GM12878 (cell line): ENCODE measurements around the gene TMEM198. TPM values are rescaled to one million over a fixed set of nuclear protein-coding genes. Genes with fewer than 3 reads are reported as not detected.

Experiments
- ATAC-seq: fragments of 200-7000 bp; cut with Tn5 transposase; 3 replicates; pipeline ENCODE4 v1.9.1; 2020; ENCODE audit warnings: mild to moderate bottlenecking, moderate library complexity
- BruUV-seq: library from RNA; stranded (reverse); fragments of 400-500 nt; replicated peaks from 2 replicates; lab custom pipeline; 2021; lab: Mats Ljungman, UMichigan
- CTCF ChIA-PET: fragments of 300-600 bp; sonication (Branson Sonifier 250); formaldehyde crosslinking; extraction: SDS; loops from one replicate; lab custom pipeline; 2021; ENCODE audit warnings: inconsistent platforms; lab: Yijun Ruan, JAX
- POLR2A ChIA-PET: fragments of 350-600 bp; formaldehyde crosslinking; extraction: SDS; loops from one replicate; lab custom pipeline; 2021; ENCODE audit warnings: inconsistent platforms; lab: Charles Lee
- RAD21 ChIA-PET: fragments of 300-600 bp; sonication (Branson Sonifier 250); formaldehyde crosslinking; loops from one replicate; lab custom pipeline; 2023; ENCODE audit warnings: antibody characterized with exemption; ENCODE audit not compliant: unreplicated experiment; lab: Charles Lee
- SMC1A ChIA-PET: fragments of 300-600 bp; sonication (Branson Sonifier 250); formaldehyde crosslinking; loops from one replicate; lab custom pipeline; 2023; ENCODE audit not compliant: unreplicated experiment, uncharacterized antibody; lab: Charles Lee
- DNase-seq: peaks from one replicate; pipeline ENCODE4 v3.0.0-alpha.2; 2011; ENCODE audit warnings: low read depth, low spot score
- FAIRE-seq: peaks from 3 replicates; lab custom pipeline; 2011; peaks lifted over from hg19 to GRCh38; lab: Jason Lieb, UNC
- H2AFZ ChIP-seq: 2 replicates; pipeline ENCODE4 v1.6.0; 2011; ENCODE audit warnings: low read depth, low read length, control low read depth; ENCODE audit not compliant: control insufficient read depth
- H3K27ac ChIP-seq: 2 replicates; pipeline ENCODE4 v1.5.1; 2011; ENCODE audit warnings: control low read depth; ENCODE audit not compliant: control insufficient read depth, insufficient read depth
- H3K27me3 ChIP-seq, 2 experiments: replicated peaks in 1 of 2; 2 replicates each; pipeline versions ENCODE4 v1.6.0 to v1.6.1; 2011; ENCODE audit warnings: low read length in 1 of 2; ENCODE audit not compliant: control insufficient read depth in 2 of 2, insufficient read depth in 2 of 2
- H3K36me3 ChIP-seq, 2 experiments: 2 replicates each; pipeline ENCODE4 v1.5.1; 2011; ENCODE audit warnings: low read length in 1 of 2; ENCODE audit not compliant: control insufficient read depth in 2 of 2, insufficient read depth in 2 of 2
- H3K4me1 ChIP-seq: 2 replicates; pipeline ENCODE4 v1.6.1; 2011; ENCODE audit warnings: mild to moderate bottlenecking, low read length, moderate library complexity, mixed read lengths; ENCODE audit not compliant: control insufficient read depth, insufficient read depth
- H3K4me2 ChIP-seq: 2 replicates; pipeline ENCODE4 v1.6.0; 2011; ENCODE audit warnings: control low read depth; ENCODE audit not compliant: control insufficient read depth, insufficient read depth
- H3K4me3 ChIP-seq: fragments of 200-600 bp; sonication (generic); 2 replicates; pipeline ENCODE4 v1.5.1; 2016
- H3K79me2 ChIP-seq: 2 replicates; pipeline ENCODE4 v1.6.0; 2011; ENCODE audit warnings: low read length; ENCODE audit not compliant: control insufficient read depth, insufficient read depth
- H3K9ac ChIP-seq: 2 replicates; pipeline ENCODE4 v1.8.0; 2011; ENCODE audit warnings: low read length, control low read depth, mixed read lengths; ENCODE audit not compliant: control insufficient read depth, insufficient read depth
- H3K9me3 ChIP-seq: replicated peaks from 3 replicates; pipeline ENCODE4 v1.5.1; 2011; ENCODE audit warnings: mild to moderate bottlenecking, low read length; ENCODE audit not compliant: control insufficient read depth, insufficient read depth
- H4K20me1 ChIP-seq: 2 replicates; pipeline ENCODE4 v1.6.0; 2011; ENCODE audit not compliant: control insufficient read depth, insufficient read depth
- ATF2 ChIP-seq: IDR thresholded peaks from 2 replicates; pipeline ENCODE4 v1.6.1; 2012; ENCODE audit warnings: low read length, inconsistent platforms
- BHLHE40 ChIP-seq, 2 experiments: fragments of 450-650 bp in 1 of 2; IDR thresholded peaks; 2 replicates each; pipeline ENCODE4 v1.6.1; 2011 to 2017; ENCODE audit warnings: low read depth in 2 of 2, borderline replicate concordance in 1 of 2, improper control_type of control experiment in 1 of 2, low read length in 1 of 2, mild to moderate bottlenecking in 1 of 2
- BMI1 ChIP-seq: fragments of 450-650 bp; IDR thresholded peaks from 2 replicates; pipeline ENCODE4 v1.6.1; 2016; ENCODE audit warnings: mild to moderate bottlenecking, moderate library complexity, borderline replicate concordance
- CEBPB ChIP-seq, 2 experiments: fragments of 150-350 bp in 1 of 2; IDR thresholded peaks; 2 replicates each; pipeline ENCODE4 v1.6.1; 2012 to 2014; ENCODE audit warnings: low read depth in 2 of 2, low read length in 2 of 2, borderline replicate concordance in 1 of 2, inconsistent platforms in 1 of 2
- HSF1 ChIP-seq: fragments of 150-350 bp; IDR thresholded peaks from 2 replicates; pipeline ENCODE4 v1.6.1; 2014; ENCODE audit warnings: mild to moderate bottlenecking, low read depth, low read length
- KDM1A ChIP-seq: fragments of 200-600 bp; sonication (generic); IDR thresholded peaks from 2 replicates; pipeline ENCODE4 v1.6.1; 2016; ENCODE audit warnings: borderline replicate concordance
- MTA3 ChIP-seq: IDR thresholded peaks from 2 replicates; pipeline ENCODE4 v1.6.1; 2012; ENCODE audit warnings: low read length, inconsistent platforms, borderline replicate concordance
- POLR2A ChIP-seq: IDR thresholded peaks from 2 replicates; pipeline ENCODE4 v1.6.1; 2011; ENCODE audit warnings: low read depth, mild to moderate bottlenecking, low read length
- STAT3 ChIP-seq: IDR thresholded peaks from 2 replicates; pipeline ENCODE4 v1.6.1; 2011; ENCODE audit warnings: low read depth, low read length, improper control_type of control experiment
- USF2 ChIP-seq: IDR thresholded peaks from 2 replicates; pipeline ENCODE4 v1.6.1; 2011; ENCODE audit warnings: low read depth, low read length, improper control_type of control experiment, borderline replicate concordance
- YBX1 ChIP-seq: fragments of 450-650 bp; IDR thresholded peaks from 2 replicates; pipeline ENCODE4 v1.6.1; 2016; ENCODE audit warnings: antibody characterized with exemption
- ZBTB4 ChIP-seq: fragments of 450-650 bp; formaldehyde crosslinking; IDR thresholded peaks from 2 replicates; pipeline ENCODE4 v1.4.0; 2022; ENCODE audit warnings: mild to moderate bottlenecking, moderate library complexity
- ZNF217 ChIP-seq: fragments of 450-650 bp; IDR thresholded peaks from 2 replicates; pipeline ENCODE4 v1.6.1; 2017; ENCODE audit warnings: antibody characterized with exemption, mild to moderate bottlenecking
- WGBS: methylation state at CpG from one replicate; pipeline ENCODE4 v1.1.6; 2016; ENCODE audit warnings: low lambda C conversion rate; ENCODE audit not compliant: insufficient replicate concordance, insufficient coverage; ENCODE audit errors: missing lambda C conversion rate; 5-methylcytosine and 5-hydroxymethylcytosine counted together
- in situ Hi-C: fragments of 300-500 bp; cut with MboI; formaldehyde crosslinking; loops from 9 replicates; pipeline ENCODE4 v1.14.3; 2018; ENCODE audit warnings: mixed read lengths
- intact Hi-C: fragments of 100-400 bp; cut with micrococcal nuclease; formaldehyde crosslinking; loops from one replicate; pipeline ENCODE4 v1.14.2; 2022; ENCODE audit not compliant: unreplicated experiment
- polyA plus RNA-seq, 11 experiments: library from polyadenylated mRNA; depleted of rRNA in 4 of 11; unstranded in 6 of 11; stranded (reverse) in 5 of 11; fragments of >200 nt; fragmentation: Nextera tagmentation in 4 of 11; fragmentation: Illumina TruSeq in 1 of 11; extraction: Ambion mirVana in 4 of 11; extraction: Trizol in 1 of 11; gene quantifications; 1 replicate in 1 of 11; 2 replicates in 10 of 11; pipeline versions ENCODE4 v1.2.1 to v1.2.3, GENCODE V29; 2011 to 2016; ENCODE audit warnings: inconsistent platforms in 2 of 11, missing spikeins in 2 of 11, low read depth in 1 of 11
- total RNA-seq, 4 experiments: library from RNA; depleted of rRNA in 3 of 4; stranded (reverse); fragments of >200 nt in 3 of 4; fragmentation: Illumina TruSeq in 1 of 4; extraction: Trizol in 1 of 4; gene quantifications; 2 replicates each; pipeline versions ENCODE4 v1.2.1 to v1.2.3, GENCODE V29; 2013 to 2021
- TF ChIP-seq, protein P1 (sequence below): fragments of 450-650 bp; conservative IDR thresholded peaks from 2 replicates; pipeline ENCODE4 v1.6.1; 2017; ENCODE audit warnings: mild to moderate bottlenecking, moderate library complexity

Gene TMEM198
- total and polyA plus RNA-seq, 10 of the 15 experiments (the other 5 are each of a cell fraction or from before 2014, with no cell fraction given), result 0.16 to 1.2 (median 0.65) TPM; not detected in 2

- ChIA-PET POLR2A (no interaction called here), SMC1A (interaction anchor here (3.0 to 4.0 kb wide), 2 partner anchors 32 to 33 kb away, joined by 22 to 41 read pairs; no protein-coding TSS in a partner anchor), RAD21 (interaction anchor here (0.6 to 3.6 kb wide), 3 partner anchors 33 to 189 kb away, joined by 5 to 21 read pairs (median 6); no protein-coding TSS in a partner anchor), CTCF (interaction anchor here (1.3 to 11.4 kb wide), 4 partner anchors 13 to 39 kb away, joined by 3 to 224 read pairs (median 12); no protein-coding TSS in a partner anchor)
- no peak for FAIRE-seq
- no TSS peak for BruUV-seq
- Histone ChIP-seq H3K4me3 (no peak overlapping the region), H4K20me1 (no peaks in the 10 kb centered on the region), H3K4me2 (no peak overlapping the region), H3K79me2 (peaks cover 11% of the 10 kb centered on the region), H3K27me3 (peaks cover 9 to 15% of the 10 kb centered on the region in 2 experiments), H3K27ac (no peak overlapping the region), H3K36me3 (no peaks in the 10 kb centered on the region), H2AFZ (no peak overlapping the region), H3K4me1 (peaks cover 15% of the 10 kb centered on the region), H3K9ac (no peak overlapping the region), H3K9me3 (no peaks in the 10 kb centered on the region; the same call in 2 of the 3 replicates)
- in situ Hi-C loops, result no loop called here
- no peak for ATAC-seq
- intact Hi-C loops, result no loop called here
- no peak for DNase-seq
- 60% methylated on average over 61 of the region's 61 CpGs for WGBS
- no peak for TF ChIP-seq MTA3
- no peak for TF ChIP-seq KDM1A
- TF ChIP-seq ATF2, result no peak
- no peak for TF ChIP-seq ZNF217
- TF ChIP-seq BMI1, result no peak
- TF ChIP-seq POLR2A, result no peak
- TF ChIP-seq CEBPB (IDR thresholded peaks at IDR 0.05; ENCODE audit: borderline replicate concordance in 1 of 2, low read depth in 2 of 2, low read length in 2 of 2), result no peak
- no peak for TF ChIP-seq YBX1
- TF ChIP-seq BHLHE40 (IDR thresholded peaks at IDR 0.05; ENCODE audit: borderline replicate concordance in 1 of 2, low read depth in 2 of 2, low read length in 1 of 2), result no peak
- TF ChIP-seq ZBTB4 (CRISPR knock-in tag), result no peak
- TF ChIP-seq, protein P1, sequence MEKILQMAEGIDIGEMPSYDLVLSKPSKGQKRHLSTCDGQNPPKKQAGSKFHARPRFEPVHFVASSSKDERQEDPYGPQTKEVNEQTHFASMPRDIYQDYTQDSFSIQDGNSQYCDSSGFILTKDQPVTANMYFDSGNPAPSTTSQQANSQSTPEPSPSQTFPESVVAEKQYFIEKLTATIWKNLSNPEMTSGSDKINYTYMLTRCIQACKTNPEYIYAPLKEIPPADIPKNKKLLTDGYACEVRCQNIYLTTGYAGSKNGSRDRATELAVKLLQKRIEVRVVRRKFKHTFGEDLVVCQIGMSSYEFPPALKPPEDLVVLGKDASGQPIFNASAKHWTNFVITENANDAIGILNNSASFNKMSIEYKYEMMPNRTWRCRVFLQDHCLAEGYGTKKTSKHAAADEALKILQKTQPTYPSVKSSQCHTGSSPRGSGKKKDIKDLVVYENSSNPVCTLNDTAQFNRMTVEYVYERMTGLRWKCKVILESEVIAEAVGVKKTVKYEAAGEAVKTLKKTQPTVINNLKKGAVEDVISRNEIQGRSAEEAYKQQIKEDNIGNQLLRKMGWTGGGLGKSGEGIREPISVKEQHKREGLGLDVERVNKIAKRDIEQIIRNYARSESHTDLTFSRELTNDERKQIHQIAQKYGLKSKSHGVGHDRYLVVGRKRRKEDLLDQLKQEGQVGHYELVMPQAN, result no peak
- no peak for TF ChIP-seq STAT3
- TF ChIP-seq HSF1, result no peak
- TF ChIP-seq USF2, result no peak
These were observed 46.9 kb upstream of the TMEM198 start for GRCh38 chr2:219496825-219497494.
